SHP77 (cell line): ENCODE results near the gene DNTT.
A peak's percentile ranks its signal among the peaks of the same experiment; 100 is the strongest.

Source experiments
- DNase-seq, 2 experiments: peaks; one replicate each; lab custom pipeline; 2025; lab: John Stamatoyannopoulos, UW

DNTT gene

DNA sequence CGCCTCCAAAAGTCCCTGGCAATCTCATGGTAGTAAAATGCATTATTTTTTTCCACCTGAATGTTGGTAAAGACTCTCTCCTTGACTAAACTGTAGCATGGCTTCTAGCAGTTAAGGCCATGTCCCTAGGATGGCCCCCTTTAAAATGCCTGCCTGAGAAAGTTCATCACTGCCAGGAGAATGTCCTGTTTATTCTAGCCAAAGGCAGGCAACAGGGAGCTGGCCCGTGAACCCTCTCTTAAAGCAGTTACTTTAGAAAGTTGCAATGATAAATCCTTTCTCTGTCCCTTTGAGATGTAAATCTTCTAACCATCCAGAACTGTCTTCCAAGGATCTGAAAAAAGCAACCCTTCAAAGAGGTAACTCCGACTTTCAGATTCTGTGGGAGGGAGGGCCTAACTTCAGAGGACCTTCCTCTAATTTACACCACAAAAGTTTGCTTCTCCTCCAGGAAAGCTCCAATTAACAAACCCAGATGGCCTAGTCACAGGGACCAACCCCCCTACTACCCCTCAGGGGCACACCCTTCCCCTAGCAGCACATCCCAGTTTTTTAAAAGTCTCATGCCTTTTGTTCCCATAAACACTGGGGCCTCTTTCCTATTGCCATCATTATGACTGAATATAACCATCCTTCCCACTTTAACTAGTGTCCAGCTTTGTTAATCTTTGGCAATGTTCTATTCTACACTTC lies 5.5 kb downstream of the DNTT start:
- no peak for DNase-seq

- no peak for DNase-seq
Measured at GRCh38 chr10:96310321-96310669, 6.1 kb downstream of the DNTT start.

DNA sequence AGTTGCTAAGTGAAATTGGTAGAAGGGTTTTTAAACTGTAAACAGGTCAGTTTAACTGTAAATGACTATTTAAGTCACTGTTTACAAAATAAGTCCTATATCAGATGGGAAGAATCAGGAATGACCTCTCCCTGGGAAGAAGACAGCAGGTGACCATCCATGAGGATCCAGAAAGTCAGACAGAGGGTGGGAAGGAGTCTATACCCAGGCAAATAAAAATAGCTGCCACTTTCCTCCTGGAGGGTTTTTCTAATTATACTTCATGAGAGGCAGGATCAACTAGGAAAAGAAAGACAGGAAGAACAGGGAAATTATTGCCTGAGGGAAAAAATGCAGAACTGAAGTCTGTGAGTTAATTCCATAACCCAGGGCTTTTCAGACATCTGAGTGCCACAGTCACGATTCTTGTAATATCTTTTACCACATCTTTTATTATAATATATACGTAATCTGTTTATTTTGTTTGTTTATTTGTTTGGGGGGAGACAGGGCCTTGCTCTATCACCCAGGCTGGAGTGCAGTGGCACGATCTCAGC lies 7.0 kb downstream of the DNTT start:
- DNase-seq: no peak

- no peak for DNase-seq
Measured at GRCh38 chr10:96313344-96313743, 9.1 kb downstream of the DNTT start.

DNA sequence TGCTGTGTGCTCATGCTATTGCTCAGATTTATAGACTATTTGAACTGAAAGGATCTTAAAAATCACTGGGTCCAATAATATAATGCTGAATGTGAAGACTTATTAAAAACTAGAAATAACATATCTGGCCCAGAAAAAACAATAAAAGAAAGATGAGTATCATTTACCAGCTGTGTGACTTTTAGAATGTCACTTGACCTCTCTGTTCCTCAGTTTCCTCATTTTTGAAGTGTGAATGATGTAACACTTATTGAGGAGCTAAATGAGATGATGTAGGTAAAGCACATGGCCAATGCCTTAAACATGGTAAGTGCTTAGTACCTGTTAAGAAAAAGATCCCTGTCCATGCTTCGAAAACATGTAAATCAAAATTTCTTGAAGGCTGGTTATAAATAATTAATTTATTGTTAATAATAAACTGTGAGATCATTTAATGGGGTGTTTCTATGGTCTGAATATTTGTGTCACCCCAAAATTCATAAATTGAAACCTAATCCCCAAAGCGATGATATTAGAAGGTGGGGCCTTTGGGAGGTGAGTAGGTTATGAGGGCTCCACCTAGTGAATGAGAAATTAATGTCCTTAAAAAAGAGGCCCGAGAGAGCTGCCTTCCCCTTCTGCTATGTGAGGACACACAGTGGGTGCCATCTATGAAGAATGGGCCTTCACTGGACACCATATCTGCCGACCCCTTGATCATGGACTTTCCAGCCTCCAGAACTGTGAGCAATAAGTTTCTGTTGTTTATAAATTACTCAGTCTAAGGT lies 13.0 kb downstream of the DNTT start:
- DNase-seq: no peak

DNA sequence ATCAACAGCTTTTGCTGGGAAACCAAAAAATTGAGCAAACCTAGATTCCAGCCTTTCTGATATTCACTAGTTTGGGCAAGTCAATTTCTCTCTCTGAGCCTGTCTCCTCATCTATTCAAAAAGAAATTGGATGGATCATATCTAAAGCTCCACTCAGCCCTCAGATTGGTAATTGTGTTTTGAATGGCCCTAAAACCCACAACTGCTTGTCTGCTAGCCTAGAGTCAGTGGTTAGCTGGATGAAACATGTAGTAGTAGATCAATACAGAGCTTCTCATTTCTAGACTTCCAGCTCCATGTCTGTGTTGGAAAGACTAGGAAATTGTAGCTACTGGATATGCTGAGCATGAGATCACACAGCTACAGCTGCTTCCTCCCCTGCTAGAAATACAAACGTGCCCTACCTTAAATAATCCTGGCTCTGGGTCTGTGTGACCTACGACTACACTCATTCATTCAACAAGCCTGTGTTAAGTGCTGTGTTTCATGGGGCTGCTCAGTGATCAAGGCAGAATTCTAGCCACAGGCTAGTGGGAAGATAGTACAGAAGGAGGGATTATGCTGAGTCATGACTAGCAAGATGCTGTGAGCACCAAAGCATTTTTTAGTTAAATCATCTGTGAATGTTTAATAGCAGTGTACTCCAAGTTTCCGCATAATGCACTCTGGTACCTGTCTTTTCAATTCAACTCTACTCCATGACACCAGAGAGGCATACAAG lies 15.7 kb downstream of the DNTT start:
- DNase-seq: peak in 1 of 2 experiments; percentile 12

- no peak for DNase-seq
Measured at GRCh38 chr10:96321822-96322221, 17.6 kb downstream of the DNTT start.

- no peak for DNase-seq
Measured at GRCh38 chr10:96322275-96322674, 18.0 kb downstream of the DNTT start.

DNA sequence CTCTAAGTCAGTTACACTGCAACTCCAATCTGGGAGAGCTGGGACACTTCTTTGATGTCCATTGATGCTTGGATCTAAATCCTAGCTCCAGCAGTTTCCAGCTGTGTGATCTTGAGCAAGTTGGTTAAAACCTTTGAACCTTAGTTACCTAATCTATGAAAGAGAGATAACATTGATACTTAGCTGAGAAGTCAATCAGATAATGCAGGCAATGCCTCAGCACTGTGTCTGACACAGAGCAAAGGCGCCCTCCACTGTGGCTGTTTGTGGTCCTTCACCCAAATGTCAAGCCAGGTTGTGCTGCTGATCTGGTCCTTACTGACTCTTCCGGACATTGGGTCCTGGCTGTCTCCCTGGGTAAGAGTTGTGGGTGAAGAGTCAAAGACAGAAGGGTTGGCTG lies 20.2 kb downstream of the DNTT start:
- no peak for DNase-seq

DNA sequence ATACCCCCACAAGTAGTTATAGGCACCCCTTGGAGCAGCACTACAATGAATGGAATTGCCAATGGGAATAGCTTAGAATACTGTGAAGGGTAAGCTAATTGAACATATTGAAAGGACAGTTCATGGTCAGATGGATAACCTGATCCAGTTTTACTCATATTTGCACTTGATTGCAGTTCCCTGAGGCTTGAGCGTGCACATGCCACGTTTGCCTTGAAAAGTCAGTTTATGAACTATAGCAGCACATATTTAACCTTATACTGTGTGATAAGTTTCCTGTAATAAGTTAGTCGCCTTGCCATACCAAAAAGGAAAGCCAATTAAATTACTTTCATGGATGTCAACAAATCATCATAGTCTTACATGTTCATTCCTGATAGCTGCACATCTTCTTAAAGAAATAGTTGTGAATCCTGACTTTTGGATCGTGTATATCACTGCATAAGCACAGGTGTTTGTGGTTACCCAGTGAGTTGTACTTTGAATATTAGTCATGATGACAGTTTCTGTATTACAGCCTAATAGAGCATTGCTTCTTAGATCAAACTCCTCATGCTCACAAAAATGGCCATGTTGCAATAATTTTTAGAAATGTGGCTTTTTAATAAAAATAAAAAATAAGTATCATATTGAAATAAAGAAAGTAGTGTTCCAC lies 21.6 kb downstream of the DNTT start:
- DNase-seq: no peak

DNA sequence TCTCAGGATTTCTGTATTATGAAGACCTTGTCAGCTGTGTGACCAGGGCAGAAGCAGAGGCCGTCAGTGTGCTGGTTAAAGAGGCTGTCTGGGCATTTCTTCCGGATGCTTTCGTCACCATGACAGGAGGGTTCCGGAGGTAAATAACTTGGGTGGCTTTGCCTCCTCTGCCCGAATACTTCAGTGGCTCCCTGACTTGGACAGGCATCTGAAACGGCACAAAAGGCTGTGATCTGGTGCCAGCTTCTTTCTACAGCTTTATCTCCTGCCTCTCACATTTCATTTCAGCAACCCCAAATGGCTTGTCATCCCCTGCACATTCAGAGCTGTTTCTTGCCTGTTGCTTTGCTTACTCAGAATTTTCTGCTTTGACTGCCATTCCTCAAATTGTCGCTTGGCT lies 23.2 kb downstream of the DNTT start:
- no peak for DNase-seq

GRCh38 chr10:96333101-96333500 lies 28.9 kb downstream of the DNTT start:
- DNase-seq: no peak

- DNase-seq: peak; percentile 36 to 48
Measured at GRCh38 chr10:96334616-96335526, 30.6 kb downstream of the DNTT start.

DNA sequence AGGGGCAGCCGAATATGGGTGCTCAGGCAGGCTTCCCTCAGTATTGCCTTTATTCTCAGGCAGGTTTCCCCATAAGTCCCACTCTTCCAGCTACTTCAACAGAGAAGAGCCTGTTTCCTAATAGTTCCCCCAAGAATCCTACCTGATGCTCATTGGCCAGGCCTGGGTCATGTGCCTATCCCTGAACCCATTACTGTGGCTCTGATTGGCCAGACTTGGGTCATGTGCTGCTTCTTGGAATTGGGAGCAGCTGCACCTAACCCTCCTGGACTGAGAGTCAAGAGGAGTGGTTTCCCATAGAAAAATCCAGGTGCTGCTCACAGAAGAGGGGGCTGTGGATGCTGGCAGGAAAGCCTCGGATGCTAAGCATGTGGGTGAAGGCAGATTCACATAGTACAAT lies 32.9 kb downstream of the DNTT start:
- no peak for DNase-seq

DNA sequence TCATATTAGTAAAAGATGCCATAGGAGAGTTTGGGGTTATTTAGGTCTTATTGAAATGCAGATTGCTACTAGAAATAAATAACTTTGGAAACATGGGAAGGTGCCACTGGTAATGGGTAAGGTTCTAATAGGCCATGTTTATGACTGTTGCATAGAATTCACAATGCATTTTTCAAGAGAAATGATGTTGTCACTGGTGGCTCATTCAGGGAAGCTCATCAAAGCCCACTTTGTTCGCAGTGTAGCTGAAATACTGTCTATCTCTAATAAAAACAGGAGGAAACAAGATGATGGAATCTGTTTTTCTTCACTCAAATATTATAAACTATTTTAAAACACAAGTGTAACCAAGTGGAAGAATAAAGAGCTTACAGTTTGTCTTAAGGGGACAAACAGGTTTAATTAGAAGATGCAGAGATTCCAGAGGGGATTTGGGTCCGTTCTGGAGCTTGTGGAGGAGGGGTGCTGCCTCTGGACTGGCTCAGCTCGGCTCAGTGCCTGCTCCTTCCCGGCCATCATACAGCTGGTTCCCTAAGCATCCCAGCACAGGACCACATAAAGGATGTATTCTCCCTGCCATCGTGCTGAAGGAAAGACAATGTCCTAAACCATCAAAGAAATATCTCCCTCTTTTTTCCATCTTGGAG lies 34.2 kb downstream of the DNTT start:
- DNase-seq: no peak

DNA sequence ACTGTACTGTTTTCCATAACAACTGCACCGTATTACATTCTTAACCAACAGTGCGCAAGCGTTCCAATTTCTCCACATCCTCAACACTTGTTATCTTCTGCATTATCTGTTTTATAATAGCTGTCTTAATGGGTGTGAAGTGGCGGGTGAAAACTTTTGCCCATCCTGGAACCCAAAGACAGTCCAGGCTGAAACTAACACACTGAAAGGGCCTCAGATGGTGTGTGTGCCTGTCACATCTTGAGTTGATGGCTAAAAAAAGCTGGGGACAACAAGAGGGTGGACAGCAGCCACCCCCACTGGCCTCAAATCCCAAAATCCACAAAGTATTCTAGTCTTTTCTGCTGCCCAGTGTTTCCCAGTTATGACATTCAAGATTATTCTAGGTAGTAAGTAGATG lies 35.1 kb downstream of the DNTT start:
- no peak for DNase-seq

GRCh38 chr10:96339956-96340904 lies 36.0 kb downstream of the DNTT start:
- DNase-seq: peak; percentile 55 to 76

GRCh38 chr10:96341219-96342182 lies 37.3 kb downstream of the DNTT start:
- DNase-seq: no peak
